ENCODE measurements around the gene AFF1. TPM values are rescaled to one million over a fixed set of nuclear protein-coding genes. Genes with fewer than 3 reads are reported as not detected.

AFF1 gene
- total RNA-seq, 2 experiments from 2014 or later = 28.7 to 69.7 TPM

DNA sequence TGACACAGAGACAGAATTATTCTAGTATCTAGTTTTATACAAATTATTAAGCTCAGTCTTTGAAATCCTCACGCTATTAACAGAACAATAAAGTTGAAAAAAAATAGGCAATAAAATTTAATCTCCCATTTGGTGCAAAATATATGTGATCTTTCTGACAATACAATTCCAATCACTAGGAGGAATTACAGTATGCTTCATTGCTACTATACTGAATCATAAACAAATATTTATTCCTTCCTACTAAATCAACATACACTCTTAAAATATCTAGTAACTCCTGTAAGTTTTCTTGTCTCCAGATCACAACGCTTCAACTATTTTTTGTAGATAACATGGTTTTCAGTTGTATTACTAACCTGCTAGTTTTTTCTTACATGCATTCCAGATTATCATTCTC is 239.9 kb downstream of the AFF1 start:
- Histone ChIP-seq H3K36me3 (ENCODE audit: insufficient read depth, low read length) (peaks cover 20% of the 10 kb centered on the region), H3K9me2 (ENCODE audit: insufficient read depth, low read length) (no peaks in the 10 kb centered on the region), H2AFZ (ENCODE audit: low read length) (no peak overlapping the region), H3K4me3 (ENCODE audit: low read depth, low read length, poor library complexity, severe bottlenecking) (no peak overlapping the region), H4K20me1 (ENCODE audit: insufficient read depth, low read length) (no peaks in the 10 kb centered on the region), H3K9me3 (ENCODE audit: low read length) (no peaks in the 10 kb centered on the region), H3K4me1 (ENCODE audit: insufficient read depth, low read length, poor library complexity, severe bottlenecking) (no peaks in the 10 kb centered on the region), H3K27ac (ENCODE audit: low read depth, low read length, poor library complexity, severe bottlenecking) (no peak overlapping the region), H3K4me2 (ENCODE audit: low read length) (no peak overlapping the region), H3K79me2 (ENCODE audit: insufficient read depth, low read depth, low read length) (no peaks in the 10 kb centered on the region)
- BruUV-seq (replicated peaks) = no TSS peak
- DNase-seq (ENCODE audit: low spot score) = no peak
- POLR2A ChIA-PET = interaction anchor here (0.6 to 1.0 kb wide), 3 partner anchors 8 to 19 kb away, joined by 3 to 7 read pairs (median 3); no protein-coding TSS in a partner anchor
- CTCF ChIA-PET (ENCODE audit: unreplicated experiment) = no interaction called here
- intact Hi-C loops (cut with micrococcal nuclease; ENCODE audit: unreplicated experiment) = no loop called here
- TF ChIP-seq EZH2phosphoT487 (IDR thresholded peaks at IDR 0.05; ENCODE audit: borderline replicate concordance, low read depth, low read length) = no peak
- TF ChIP-seq, protein P1, sequence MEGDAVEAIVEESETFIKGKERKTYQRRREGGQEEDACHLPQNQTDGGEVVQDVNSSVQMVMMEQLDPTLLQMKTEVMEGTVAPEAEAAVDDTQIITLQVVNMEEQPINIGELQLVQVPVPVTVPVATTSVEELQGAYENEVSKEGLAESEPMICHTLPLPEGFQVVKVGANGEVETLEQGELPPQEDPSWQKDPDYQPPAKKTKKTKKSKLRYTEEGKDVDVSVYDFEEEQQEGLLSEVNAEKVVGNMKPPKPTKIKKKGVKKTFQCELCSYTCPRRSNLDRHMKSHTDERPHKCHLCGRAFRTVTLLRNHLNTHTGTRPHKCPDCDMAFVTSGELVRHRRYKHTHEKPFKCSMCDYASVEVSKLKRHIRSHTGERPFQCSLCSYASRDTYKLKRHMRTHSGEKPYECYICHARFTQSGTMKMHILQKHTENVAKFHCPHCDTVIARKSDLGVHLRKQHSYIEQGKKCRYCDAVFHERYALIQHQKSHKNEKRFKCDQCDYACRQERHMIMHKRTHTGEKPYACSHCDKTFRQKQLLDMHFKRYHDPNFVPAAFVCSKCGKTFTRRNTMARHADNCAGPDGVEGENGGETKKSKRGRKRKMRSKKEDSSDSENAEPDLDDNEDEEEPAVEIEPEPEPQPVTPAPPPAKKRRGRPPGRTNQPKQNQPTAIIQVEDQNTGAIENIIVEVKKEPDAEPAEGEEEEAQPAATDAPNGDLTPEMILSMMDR (conservative IDR thresholded peaks at IDR 0.05; ENCODE audit: low read length) = no peak

DNA sequence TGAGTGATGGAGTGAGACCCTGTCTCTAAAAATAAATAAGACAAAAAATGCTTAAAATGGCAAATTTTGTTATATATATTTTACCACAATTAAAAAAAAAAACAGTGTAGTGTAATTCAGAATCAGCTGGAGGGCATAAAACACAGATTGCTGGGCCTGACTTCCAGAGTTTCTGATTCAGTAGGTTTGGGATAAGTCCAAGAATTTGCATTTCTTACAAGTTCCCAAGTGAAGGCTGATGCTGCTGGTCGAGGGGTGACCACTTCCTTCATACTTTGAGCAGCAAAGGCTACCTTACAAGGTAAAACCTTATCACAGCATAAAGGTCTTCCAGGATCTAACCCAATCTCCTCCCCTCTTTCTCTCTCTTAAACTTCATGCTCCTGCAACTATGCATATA is 244.9 kb downstream of the AFF1 start:
- Histone ChIP-seq H3K9me2 (ENCODE audit: insufficient read depth, low read length) (no peaks in the 10 kb centered on the region), H3K4me1 (ENCODE audit: insufficient read depth, low read length, poor library complexity, severe bottlenecking) (no peaks in the 10 kb centered on the region), H3K79me2 (ENCODE audit: insufficient read depth, low read depth, low read length) (no peaks in the 10 kb centered on the region), H3K36me3 (ENCODE audit: insufficient read depth, low read length) (peaks cover 20% of the 10 kb centered on the region), H3K9me3 (ENCODE audit: low read length) (no peaks in the 10 kb centered on the region), H3K4me3 (ENCODE audit: low read depth, low read length, poor library complexity, severe bottlenecking) (no peak overlapping the region), H2AFZ (ENCODE audit: low read length) (no peak overlapping the region), H4K20me1 (ENCODE audit: insufficient read depth, low read length) (no peaks in the 10 kb centered on the region), H3K27ac (ENCODE audit: low read depth, low read length, poor library complexity, severe bottlenecking) (no peak overlapping the region), H3K4me2 (ENCODE audit: low read length) (no peak overlapping the region)
- CTCF ChIA-PET (ENCODE audit: unreplicated experiment) = no interaction called here
- no TSS peak for BruUV-seq (replicated peaks)
- POLR2A ChIA-PET = no interaction called here
- intact Hi-C loops (cut with micrococcal nuclease; ENCODE audit: unreplicated experiment) = no loop called here
- no peak for TF ChIP-seq EZH2phosphoT487 (IDR thresholded peaks at IDR 0.05; ENCODE audit: borderline replicate concordance, low read depth, low read length)
- TF ChIP-seq, protein P1 (conservative IDR thresholded peaks at IDR 0.05; ENCODE audit: low read length) = no peak
- DNase-seq (ENCODE audit: low spot score) = no peak

DNA sequence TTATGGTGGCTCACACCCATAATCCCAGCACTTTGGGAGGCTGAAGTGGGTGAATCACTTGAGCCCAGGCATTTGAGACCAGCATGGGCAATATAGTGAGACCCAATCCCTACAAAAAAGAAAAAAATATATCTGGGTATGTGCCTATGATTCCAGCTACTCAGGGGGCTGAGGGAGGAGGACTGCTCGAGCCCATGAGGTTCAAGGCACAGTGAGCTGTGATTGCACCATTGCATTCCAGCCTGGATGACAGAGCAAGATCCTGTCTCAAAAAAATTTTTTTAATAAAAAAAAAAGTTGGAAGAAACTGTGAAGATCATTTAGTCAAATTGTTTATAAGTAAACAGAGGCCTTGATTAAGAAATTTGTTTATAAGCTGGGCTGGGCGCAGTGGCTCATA is 246.0 kb downstream of the AFF1 start:
- H4K20me1 ChIP-seq (ENCODE audit: insufficient read depth, low read length) = no peaks in the 10 kb centered on the region
- no peak overlapping the region for H3K4me2 ChIP-seq (ENCODE audit: low read length)
- H2AFZ ChIP-seq (ENCODE audit: low read length) = no peak overlapping the region
- no peaks in the 10 kb centered on the region for H3K4me1 ChIP-seq (ENCODE audit: insufficient read depth, low read length, poor library complexity, severe bottlenecking)
- no TSS peak for BruUV-seq (replicated peaks)
- DNase-seq (ENCODE audit: low spot score) = no peak
- no peaks in the 10 kb centered on the region for H3K9me3 ChIP-seq (ENCODE audit: low read length)
- no peaks in the 10 kb centered on the region for H3K9me2 ChIP-seq (ENCODE audit: insufficient read depth, low read length)
- intact Hi-C loops (cut with micrococcal nuclease; ENCODE audit: unreplicated experiment) = no loop called here
- TF ChIP-seq, protein P1 (conservative IDR thresholded peaks at IDR 0.05; ENCODE audit: low read length) = no peak
- H3K79me2 ChIP-seq (ENCODE audit: insufficient read depth, low read depth, low read length) = no peaks in the 10 kb centered on the region
- H3K36me3 ChIP-seq (ENCODE audit: insufficient read depth, low read length) = peaks cover 17% of the 10 kb centered on the region
- ChIA-PET POLR2A (interaction anchor here (0.6 kb wide), 1 partner anchor 630 kb away, joined by 3 read pairs; no protein-coding TSS in a partner anchor), CTCF (ENCODE audit: unreplicated experiment) (no interaction called here)
- H3K27ac ChIP-seq (ENCODE audit: low read depth, low read length, poor library complexity, severe bottlenecking) = no peak overlapping the region
- H3K4me3 ChIP-seq (ENCODE audit: low read depth, low read length, poor library complexity, severe bottlenecking) = no peak overlapping the region
